ENCODE measurements around the gene HOXA5.
A peak's percentile ranks its signal among the peaks of the same experiment; 100 is the strongest.

Gene HOXA5

DNA sequence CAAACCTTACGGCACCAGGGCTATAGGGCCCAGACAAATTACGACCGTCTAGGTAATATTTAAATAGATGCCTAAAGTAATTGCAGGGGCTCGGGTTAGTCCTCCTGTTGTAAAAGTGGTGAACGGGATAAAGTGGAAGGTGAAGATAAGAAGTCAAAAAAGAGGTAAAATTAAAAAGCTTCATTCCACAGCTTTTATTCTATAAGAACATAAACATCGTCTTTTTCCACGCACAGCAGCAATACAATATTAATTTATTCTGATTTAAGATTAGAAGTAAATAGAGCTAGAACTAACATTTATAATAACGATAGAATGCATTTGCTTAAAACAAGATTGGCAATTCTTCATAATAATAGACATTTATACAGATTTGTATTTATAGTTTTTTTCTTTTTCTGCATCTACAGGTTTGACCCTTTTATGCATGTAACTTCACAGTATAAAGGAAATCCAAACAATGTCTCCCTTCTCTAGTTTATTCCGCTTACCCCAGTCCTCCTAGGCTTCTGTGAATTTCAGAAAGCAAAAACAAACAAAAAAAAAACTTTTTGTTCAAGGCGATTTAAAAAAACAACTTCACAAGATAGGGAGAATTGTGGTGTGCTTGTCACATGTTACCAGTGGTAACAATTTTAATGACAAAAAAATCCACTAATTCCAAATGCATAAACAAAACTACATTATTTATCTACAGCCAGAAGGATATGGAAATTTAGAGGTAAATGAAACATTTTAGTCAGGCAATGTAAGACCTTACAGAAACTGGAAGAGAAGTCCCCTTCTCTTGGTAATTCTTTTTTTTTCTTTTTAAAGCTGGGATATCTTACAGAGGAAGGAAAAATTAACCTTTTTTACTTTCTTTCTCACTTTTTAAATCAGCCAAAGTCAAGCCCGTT lies 27.2 kb upstream of the HOXA5 start:
- no peak for DNase-seq

DNA sequence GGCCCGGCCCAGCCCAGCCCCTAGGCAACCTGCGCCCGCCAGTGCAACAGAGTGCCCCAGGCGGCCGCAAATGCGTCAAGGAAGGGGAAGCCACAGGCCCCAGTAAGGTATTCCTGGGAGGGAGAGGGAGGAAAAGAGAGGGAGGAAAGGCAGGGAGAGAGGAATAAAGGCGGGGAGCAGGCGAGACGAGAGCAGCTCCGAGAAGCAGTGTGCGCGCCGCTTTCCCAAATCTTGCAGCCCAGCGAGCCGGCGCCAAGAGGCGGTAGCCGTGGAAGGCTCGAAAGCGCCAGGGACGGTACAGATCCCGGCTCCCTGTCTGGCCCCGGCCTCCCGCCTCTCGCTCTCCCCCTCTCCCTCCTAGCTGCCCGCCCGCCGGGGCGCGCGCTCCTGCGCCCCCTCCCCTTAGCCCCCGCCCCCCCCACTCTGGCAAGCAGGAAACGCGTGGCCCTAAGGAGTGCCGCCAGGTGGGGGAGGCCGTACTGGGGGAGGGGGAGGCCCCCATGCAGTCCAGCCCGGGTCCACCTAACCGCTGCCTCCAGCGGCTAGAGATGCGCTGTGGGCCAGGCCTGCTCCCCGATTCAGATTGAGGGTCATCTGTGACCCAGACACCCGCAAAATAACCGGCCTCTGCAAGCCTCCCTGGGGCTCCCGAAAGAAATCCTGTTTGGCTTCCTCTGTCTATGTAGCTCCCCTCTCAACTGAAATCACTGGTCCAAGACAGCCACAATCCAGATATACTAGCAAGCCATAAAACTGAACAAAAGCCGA lies 26.4 kb upstream of the HOXA5 start:
- DNase-seq = peak; percentile 57

DNA sequence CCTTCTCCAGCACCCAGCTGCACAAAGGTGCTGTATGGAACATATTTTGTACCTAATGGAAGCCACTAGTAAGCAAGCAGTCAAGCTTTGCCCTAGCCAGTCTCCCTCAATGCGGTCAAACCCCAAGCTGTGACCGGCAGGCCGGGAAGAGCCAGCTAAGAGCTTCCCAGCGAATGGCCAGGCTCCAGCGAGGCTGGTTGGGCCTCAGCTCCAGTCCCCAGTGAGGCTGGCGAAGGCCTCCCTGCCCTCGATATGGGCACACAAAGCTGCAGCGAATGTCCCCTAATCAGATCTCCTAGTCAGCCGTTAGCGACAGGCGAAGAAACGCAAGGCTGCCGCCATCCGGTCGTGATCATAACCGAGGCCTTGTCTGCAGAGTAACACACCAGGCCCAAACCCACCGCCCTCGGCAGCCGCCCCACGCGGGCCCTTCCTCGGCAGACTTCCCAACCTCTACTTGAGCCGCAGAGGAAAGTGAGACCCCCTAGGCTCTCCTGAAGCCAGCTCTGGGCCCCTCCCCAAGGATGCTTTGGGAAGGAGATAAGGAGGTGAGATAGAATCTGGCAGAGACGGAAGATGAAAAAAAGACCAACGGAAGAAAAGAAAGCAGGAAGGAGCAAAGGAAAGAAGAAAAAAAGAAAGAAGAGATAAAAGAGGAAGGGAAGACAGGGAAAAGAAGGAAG lies 24.9 kb upstream of the HOXA5 start:
- peak; percentile 73 for DNase-seq

DNA sequence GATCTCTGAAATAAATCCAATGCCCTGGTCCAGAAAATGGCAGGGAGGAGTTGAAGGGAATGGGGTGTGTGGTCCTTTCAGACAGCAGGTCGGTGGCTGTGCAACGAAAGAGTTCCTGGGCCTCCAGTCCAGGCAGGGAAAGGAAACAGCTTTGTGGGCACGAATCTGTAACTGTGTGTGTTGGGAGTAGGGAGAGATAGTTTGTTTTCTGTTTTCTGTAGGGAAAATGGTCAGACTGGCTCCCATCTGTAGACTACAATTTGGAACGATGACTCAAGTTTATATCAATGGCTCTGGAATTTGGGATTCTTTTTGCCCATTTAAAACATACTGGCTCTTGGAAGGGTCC lies 24.4 kb upstream of the HOXA5 start:
- DNase-seq = no peak

DNA sequence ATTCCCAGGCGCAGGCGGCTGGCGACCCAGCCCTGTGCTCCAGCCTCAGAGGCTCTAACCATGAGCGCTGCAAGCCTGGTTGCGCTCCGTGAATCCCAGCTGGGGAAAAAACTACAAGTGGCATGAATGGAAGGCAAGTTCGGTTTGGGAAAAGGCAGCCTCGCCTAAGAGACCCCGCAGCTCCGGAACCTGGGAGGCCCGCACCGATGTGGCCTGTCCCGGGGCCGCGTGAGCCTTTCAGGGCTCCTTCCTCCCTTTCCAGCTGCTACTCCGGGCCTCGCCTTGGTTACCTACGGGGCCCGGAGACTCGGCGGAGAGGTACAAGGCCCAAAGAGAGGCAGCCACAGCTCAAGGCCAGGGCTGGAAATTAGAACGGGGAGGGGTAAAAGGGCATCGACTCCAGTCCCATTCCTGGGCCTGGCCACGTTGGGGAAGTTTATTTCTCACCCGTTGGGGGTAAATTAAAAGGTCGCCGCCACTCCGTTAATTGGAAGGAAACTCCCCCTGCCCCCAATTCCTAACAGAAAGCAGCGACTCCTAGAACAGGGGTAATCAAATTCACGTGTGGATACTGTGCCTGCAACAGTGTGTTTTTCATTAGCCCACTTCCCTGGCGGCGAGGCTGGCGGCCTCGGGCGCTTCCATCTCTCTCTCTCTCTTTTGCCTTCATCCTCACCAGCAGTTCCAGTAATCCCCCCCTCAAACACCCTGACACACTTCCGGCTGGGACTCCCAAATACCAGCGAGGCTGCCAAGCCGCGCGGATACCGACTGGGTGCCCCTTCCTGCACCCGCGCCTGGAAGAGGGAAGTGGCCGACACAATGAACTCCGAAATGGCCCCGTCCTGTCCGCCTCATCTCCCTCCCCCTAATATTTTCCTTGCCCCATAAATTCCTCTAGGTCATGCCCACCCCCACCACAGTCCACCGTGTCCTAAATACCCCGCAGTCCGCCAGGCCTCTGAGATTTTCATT lies 23.3 kb upstream of the HOXA5 start:
- peak; percentile 51 for DNase-seq

DNA sequence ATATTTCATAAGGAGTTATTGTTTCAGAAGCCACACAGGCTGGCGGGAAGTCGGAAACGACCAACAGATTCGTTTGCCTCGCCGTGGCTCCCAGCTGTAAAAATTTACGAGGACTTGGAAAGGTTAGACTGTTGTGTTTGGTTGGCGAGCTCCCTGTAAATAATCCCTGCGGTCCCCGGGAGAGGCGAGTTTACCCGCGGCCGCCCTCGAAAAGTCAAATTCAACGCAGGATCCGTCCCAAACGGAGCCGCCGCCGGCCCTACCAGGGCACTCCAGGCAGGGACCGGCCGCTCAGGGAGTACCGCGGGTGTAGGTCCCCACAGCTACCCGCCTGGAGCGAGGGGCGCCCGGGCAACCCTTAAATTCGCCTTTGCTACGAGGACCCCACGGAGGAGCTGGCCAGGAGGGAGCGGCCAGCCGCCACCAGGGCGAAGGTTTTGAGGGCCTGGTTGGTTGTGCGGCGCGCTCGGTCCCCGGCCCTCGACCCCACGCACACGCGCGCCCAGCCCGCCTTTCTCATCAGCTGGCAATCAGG lies 22.6 kb upstream of the HOXA5 start:
- no peak for DNase-seq

DNA sequence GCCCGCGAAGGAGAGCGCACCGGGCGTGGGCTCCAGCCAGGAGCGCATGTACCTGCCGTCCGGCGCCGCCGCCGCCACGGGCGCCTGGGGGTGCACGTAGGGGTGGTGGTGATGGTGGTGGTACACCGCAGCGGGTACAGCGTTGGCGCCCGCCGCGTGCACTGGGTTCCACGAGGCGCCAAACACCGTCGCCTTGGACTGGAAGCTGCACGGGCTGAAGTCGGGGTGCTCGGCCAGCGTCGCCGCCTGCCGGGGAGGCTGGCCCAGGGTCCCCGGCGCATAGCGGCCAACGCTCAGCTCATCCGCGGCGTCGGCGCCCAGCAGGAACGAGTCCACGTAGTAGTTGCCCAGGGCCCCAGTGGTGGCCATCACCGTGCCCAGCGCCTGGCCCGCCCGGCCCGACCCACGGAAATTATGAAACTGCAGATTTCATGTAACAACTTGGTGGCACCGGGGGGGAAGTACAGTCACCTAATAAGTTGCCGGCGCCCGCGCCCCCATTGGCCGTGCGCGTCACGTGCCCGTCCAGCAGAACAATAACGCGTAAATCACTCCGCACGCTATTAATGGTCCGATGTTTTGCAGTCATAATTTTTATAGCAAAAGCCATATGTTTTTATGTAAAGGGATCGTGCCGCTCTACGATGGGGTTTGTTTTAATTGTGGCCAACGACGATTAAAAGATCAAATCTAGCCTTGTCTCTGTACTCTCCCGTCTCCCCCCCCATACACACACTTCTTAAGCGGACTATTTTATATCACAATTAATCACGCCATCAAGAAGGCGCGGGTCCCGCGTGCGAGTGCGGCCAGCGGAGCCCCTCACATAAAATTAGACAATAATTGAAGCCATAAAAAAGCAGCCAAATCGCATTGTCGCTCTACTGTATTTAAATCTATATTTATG lies 21.9 kb upstream of the HOXA5 start, which contains the start of gene HOXA9:
Gene HOXA9 (minus strand): TSS at position 449 of the 907 bp plus-strand sequence. CDS start 80 bp downstream, at position 369.
- DNase-seq = peak; percentile 80

DNA sequence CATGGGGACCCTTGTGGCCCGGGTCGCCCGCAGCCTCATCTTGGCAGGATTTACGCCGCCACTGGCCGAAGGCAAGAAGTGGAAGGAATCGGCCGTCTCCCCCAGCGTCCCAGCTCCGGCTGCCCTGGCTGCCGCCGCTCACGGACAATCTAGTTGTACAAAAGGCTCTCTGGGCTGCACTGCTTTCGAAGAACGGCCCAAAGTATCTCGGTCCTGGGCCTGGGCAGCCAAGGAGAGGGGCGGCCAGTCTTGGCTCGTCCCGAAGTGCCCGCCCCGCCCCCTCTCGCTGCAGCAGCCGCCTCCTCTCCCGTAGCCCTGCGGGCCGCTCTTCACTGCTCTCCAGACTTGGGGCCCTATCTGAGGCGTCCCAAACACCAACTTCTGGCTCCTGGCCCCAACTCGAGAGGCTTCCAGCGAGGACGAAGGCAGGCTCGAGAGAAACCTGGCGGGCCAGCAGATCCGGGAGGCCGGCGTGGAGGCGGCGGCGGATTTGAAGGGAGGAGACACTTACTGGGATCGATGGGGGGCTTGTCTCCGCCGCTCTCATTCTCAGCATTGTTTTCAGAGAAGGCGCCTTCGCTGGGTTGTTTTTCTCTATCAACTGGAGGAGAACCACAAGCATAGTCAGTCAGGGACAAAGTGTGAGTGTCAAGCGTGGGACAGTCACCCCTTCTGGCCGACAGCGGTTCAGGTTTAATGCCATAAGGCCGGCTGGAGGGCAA lies 21.0 kb upstream of the HOXA5 start:
- DNase-seq = no peak

DNA sequence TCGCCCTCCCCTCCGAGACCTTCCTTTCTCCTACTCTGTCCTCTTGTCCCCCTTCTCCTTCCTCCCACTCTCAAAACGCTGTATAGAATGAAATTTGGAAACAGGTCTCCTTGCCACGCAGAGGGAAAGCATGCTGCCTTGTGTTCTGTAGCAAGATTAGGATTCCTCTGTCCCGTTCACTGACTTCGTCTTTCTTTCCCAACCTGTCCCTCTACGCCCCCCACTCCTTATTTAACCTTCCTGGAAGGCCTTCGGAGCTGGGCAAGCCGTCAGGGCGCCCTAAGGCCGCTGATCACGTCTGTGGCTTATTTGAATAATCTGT lies 20.5 kb upstream of the HOXA5 start:
- no peak for DNase-seq

DNA sequence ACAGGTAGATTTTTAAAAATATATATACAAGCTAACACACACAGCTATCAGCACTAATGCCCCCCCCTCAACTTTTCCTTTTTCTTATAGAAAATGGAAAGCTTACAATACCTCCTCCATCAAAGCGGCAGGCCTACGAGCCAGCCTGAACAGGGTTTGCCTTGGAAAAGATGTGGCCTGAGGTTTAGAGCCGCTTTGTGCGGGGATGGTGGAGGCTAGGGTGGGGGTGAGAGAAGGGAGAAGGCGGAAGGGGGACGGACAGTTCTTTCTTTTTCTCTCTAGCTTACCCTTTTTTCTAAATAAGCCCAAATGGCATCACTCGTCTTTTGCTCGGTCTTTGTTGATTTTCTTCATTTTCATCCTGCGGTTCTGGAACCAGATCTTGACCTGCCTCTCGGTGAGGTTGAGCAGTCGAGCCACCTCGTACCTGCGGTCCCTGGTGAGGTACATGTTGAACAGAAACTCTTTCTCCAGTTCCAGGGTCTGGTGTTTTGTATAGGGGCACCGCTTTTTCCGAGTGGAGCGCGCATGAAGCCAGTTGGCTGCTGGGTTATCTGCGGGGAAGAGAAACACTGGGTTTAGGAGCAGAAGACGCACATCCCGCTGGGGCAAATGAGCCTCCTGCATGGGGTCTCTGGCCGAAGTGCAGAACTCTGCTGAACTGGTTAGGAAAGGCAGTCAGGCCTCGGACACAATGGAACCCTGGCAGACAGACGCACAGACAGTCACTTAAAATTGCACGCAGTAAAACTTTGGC lies 20.0 kb upstream of the HOXA5 start:
- no peak for DNase-seq

DNA sequence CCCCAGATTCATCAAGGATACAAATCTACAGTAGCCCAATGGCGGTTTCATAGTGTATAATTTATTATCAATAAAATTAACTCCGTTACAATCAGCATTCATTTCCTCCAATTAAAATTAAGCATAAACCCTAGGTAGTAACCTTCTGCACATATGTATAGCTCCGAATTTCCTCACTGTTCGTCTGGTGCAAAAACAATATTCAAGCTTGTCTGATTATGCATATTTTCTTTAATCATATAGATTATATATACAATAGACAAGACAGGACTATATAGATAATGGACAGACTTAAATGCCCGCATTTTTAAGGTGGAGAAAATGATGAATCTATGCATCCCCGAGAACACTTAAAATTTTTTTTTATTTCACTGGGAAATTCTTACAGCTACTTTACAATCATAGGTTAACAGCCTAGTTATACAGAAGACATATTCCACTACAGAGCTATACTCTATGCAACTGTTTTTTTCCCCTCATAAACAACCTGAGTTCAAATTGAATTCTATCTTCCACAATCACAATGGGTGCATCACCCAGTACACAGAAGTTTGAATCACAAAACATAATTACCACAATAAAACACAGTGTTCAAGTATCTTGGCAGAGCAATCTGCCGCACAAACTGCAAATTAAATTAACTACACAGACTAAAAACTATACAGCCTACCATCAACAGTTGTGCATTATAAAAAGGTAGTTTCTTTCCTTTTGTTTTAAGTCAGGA lies 19.2 kb upstream of the HOXA5 start:
- DNase-seq = no peak

DNA sequence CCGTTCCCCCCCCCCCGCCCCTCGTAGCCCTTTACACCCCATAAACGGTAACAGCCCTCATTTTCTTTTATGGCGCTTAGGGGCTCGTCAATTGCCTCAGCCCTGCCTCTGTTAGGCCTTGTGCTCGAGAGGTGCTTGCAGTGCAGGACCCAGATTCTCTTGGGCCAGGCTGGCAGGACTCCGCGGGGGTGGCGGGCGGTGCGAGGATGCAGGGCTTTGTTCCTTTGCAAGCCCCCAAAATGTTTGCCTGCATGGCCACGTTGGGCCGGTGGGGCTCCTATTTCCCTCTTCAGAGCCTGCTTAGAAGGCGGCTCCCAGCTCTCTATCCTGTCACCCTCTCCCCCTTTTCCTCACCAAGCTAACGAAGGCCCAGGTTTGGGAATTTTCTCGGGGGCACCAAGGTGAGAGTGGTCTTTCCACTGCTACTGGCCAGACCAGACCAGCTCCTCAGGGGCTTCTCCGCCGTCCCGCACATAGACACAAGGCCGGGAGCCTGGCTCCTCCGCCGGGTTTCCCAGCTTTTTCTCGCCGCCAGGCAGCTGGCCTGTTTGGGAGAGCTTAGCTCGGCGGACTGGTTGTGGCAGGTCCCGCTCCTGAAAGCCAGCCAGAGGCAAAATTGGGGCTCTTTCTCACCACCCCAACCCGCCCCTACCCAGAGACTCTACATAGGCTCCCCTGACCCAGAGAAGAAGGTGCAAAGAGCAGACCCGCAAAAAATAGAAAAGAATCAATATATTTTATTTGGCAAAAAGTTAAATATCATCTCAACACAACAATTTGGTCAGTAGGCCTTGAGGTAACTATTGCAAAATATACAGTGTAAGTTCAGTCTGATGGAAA lies 18.5 kb upstream of the HOXA5 start:
- DNase-seq = no peak

DNA sequence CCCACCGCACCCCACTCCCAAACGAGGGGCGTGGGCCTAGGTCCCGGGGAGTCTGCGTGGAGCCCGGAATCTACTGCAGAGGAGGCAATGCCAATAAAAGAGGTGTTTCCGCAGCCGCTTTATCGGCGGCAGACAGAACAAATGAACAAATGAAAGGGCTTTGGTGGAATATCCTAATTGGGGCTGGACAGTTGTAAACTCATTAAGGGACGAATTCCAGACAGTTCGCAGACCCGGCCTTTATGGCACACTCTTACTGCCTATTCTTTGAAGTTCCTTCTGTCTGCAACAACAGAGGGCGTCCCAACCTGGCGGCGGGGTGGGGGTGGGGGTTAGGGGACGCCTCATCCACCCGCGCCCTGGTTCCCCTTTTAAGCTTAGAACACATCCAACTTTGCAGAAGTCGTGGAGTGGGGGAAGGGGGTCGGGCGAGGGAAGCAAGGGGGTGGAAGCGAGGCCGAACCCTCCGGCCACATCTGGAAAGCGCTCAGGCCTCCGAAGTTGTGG lies 17.8 kb upstream of the HOXA5 start:
- DNase-seq = peak; percentile 81

DNA sequence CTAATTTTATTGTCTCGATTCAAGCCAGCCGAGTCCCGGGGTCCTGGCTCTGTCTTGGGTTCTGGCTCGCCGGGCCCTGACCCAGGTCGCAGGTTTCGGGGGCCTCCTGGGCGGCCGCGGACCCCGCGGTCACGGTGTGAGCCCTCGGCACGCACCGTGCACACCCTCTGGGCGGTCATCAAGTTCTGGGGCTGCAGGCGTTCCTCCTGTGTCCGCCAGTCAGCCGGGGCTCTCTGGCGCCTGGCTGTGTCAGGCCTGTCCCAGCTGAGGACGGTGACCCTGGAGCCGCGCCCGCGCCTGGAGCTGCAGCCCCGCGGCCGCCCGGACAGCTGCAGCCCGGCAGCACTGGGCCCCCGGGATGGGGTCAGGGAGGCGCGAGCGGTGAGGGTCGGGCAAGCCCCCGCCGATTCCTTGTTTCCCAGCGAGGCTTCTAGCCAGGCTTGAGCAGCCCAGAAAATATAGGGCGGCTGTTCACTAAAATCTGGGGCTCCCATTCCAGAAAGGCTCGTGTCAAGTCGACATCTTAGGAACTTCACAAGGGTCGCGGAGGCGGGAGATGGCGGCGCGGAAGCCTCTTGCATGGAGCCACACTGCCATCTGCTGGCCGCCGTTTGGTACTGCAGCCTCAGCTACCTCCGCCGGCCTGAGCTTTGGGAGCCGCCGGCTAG lies 17.2 kb upstream of the HOXA5 start:
- peak; percentile 83 for DNase-seq

DNA sequence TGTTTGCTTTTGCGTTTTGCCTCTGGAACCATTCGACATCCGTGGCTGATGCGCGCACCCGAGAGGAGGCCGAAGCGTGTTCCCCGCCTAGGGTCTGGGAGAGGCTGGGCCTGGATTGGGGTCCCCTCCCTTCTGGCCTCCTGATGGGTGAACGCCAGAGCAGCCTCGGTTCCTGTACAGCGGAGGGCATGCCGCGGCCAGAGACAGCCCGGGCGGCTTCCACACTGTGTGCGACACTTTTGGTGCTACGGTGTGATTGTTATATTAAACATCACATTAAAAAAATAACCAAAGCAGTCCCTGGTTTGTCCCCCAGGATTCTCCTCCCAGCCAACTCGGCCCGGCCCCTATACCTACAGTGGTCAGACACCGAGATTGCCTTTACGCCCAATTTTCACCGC lies 16.7 kb upstream of the HOXA5 start:
- no peak for DNase-seq

DNA sequence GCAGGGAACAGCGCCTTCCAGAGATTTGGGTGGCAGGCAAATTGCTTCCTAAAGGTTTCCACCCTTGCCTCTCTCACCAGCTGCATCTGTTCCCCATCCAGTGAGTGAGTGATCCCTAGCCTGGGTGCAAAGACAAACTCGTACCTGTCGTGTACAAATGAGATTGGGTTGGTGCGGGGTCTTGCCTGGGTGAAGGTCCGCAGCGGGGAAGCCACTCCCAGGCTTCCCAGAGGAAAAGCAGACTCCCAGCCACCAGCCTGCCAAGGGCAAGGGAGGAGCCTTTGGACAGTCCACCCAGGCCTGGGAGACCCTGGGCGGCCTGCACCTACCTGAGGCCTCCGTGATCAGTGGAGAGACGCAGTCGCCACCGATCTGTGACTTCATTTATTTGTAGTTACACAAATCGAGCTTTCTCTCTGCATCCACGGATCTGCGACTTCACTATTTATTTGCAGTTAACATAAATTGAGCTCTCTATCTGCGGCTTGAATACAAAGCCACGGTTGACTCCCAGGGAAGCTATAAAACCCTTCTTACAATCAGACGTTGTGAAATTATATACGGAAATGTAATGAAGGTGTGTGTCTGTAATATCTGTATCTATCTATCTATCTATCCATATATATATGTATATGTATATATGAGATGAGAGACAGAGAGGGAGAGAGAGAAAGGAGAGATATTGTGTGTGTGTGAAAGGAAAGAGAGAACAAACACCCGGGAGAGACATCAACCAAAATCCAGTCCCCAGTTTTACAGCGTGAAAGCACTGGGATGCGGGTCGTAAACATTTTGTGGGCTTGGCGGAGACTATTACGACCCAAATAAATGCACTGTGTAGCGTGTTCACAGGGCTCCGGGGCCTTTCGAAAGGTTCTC lies 16.0 kb upstream of the HOXA5 start:
- DNase-seq = no peak
